ENCODE data around the gene TNK1. TPM values are rescaled to one million over a fixed set of nuclear protein-coding genes. Genes with fewer than 3 reads are reported as not detected.

Gene TNK1
- total and polyA plus RNA-seq, 2 experiments from 2014 or later, result 6.1 to 8.9 TPM

GRCh38 chr17:7355053-7355452, 25.8 kb upstream of the TNK1 start, which contains the start of gene TMEM95:
Gene TMEM95, plus strand, starts transcription at chr17:7355156. Its CDS starts 49 bp downstream, at chr17:7355205.
- no peaks in the 10 kb centered on the region for H3K36me3 ChIP-seq (ENCODE audit: insufficient read depth)
- ATAC-seq (no peak), DNase-seq (ENCODE audit: low spot score) (no peak)
- H3K4me1 Mint-ChIP-seq, result peaks cover 21% of the 10 kb centered on the region
- peaks cover 36% of the 10 kb centered on the region for H3K27me3 Mint-ChIP-seq (ENCODE audit: insufficient read depth, low read depth, poor library complexity)
- no peak within 1 kb of the TSS for H3K27ac ChIP-seq (ENCODE audit: low read depth)
- H3K79me2 ChIP-seq (replicated peaks; ENCODE audit: insufficient read depth), result no peaks in the 10 kb centered on the region
- H3K4me3 ChIP-seq, result no peak within 1 kb of the TSS
- H3K27me3 ChIP-seq (ENCODE audit: insufficient read depth), result no peaks in the 10 kb centered on the region
- H3K36me3 Mint-ChIP-seq (ENCODE audit: low read depth), result peaks cover 4% of the 10 kb centered on the region; the same call in 1 of the 3 replicates
- no peak within 1 kb of the TSS for H2AFZ ChIP-seq
- no peak within 1 kb of the TSS for H3K27ac Mint-ChIP-seq
- H3K4me1 ChIP-seq (ENCODE audit: insufficient read depth), result peaks cover 18% of the 10 kb centered on the region
- H3K9me3 Mint-ChIP-seq, result no peaks in the 10 kb centered on the region
- no peaks in the 10 kb centered on the region for H3K9me2 ChIP-seq (ENCODE audit: insufficient read depth)
- H3K4me3 Mint-ChIP-seq, result no peak within 1 kb of the TSS; the same call in 2 of the 3 replicates
- no peak within 1 kb of the TSS for H3K4me2 ChIP-seq
- no peaks in the 10 kb centered on the region; the same call in 1 of the 2 replicates for H4K20me1 ChIP-seq (replicated peaks; ENCODE audit: insufficient read depth)
- TF ChIP-seq STAT1 (IDR thresholded peaks at IDR 0.05; ENCODE audit: unreplicated experiment) (no peak), POLR2AphosphoS5 (IDR thresholded peaks at IDR 0.05; ENCODE audit: low read depth) (no peak), CREB1 (CRISPR knock-in tag; IDR thresholded peaks at IDR 0.05; ENCODE audit: low read depth) (no peak), JUNB (IDR thresholded peaks at IDR 0.05; ENCODE audit: unreplicated experiment) (no peak)
- TF ChIP-seq, protein P1, sequence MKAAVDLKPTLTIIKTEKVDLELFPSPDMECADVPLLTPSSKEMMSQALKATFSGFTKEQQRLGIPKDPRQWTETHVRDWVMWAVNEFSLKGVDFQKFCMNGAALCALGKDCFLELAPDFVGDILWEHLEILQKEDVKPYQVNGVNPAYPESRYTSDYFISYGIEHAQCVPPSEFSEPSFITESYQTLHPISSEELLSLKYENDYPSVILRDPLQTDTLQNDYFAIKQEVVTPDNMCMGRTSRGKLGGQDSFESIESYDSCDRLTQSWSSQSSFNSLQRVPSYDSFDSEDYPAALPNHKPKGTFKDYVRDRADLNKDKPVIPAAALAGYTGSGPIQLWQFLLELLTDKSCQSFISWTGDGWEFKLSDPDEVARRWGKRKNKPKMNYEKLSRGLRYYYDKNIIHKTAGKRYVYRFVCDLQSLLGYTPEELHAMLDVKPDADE (IDR thresholded peaks at IDR 0.05), result no peak
- peaks cover 9% of the 10 kb centered on the region for H3F3A ChIP-seq (replicated peaks; ENCODE audit: low read depth)

DNA sequence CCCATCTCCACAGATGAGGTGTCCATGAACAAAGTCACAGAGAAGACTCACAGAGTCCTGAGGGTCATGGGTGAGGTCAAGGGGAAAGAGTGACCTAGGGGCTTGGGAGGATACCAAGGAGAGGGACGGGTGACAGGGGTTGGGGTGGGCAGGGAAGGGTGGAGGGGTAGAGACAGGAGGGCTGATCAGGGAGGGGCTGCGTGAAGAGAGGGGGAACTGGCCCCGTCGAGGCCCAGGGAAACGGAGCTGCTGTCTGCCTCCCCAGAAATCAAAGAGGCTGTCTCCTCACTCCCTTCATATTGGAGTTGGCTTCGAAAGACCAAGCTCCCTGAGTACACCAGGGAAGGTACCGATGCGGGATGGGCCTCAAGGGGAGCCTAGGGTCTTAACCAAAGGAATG, 25.3 kb upstream of the TNK1 start:
- Histone ChIP-seq H3F3A (replicated peaks; ENCODE audit: low read depth) (peaks cover 9% of the 10 kb centered on the region), H3K36me3 (ENCODE audit: insufficient read depth) (no peaks in the 10 kb centered on the region), H3K4me3 (no peak overlapping the region), H3K27ac (ENCODE audit: low read depth) (no peak overlapping the region), H4K20me1 (replicated peaks; ENCODE audit: insufficient read depth) (no peaks in the 10 kb centered on the region; the same call in 1 of the 2 replicates), H3K4me1 (ENCODE audit: insufficient read depth) (peaks cover 18% of the 10 kb centered on the region), H3K79me2 (replicated peaks; ENCODE audit: insufficient read depth) (no peaks in the 10 kb centered on the region), H3K9me2 (ENCODE audit: insufficient read depth) (no peaks in the 10 kb centered on the region), H2AFZ (no peak overlapping the region), H3K4me2 (no peak overlapping the region), H3K27me3 (ENCODE audit: insufficient read depth) (no peaks in the 10 kb centered on the region)
- ATAC-seq, result no peak
- H3K4me3 Mint-ChIP-seq, result no peak overlapping the region
- peaks cover 18% of the 10 kb centered on the region for H3K4me1 Mint-ChIP-seq
- H3K27me3 Mint-ChIP-seq (ENCODE audit: insufficient read depth, low read depth, poor library complexity), result peaks cover 32% of the 10 kb centered on the region
- H3K36me3 Mint-ChIP-seq (ENCODE audit: low read depth), result peaks cover 4% of the 10 kb centered on the region; the same call in 1 of the 3 replicates
- DNase-seq (ENCODE audit: low spot score), result no peak
- H3K9me3 Mint-ChIP-seq, result no peaks in the 10 kb centered on the region
- no peak overlapping the region for H3K27ac Mint-ChIP-seq
- TF ChIP-seq ZNF331 (CRISPR knock-in tag; IDR thresholded peaks at IDR 0.05; ENCODE audit: low read depth), result no peak
- TF ChIP-seq CREB1 (CRISPR knock-in tag; IDR thresholded peaks at IDR 0.05; ENCODE audit: low read depth), result no peak
- TF ChIP-seq, protein P1 (IDR thresholded peaks at IDR 0.05), result no peak
- no peak for TF ChIP-seq STAT1 (IDR thresholded peaks at IDR 0.05; ENCODE audit: unreplicated experiment)
- TF ChIP-seq EZH2 (IDR thresholded peaks at IDR 0.05; ENCODE audit: low read depth, unreplicated experiment), result no peak
- TF ChIP-seq JUNB (IDR thresholded peaks at IDR 0.05; ENCODE audit: unreplicated experiment), result no peak
- no peak for TF ChIP-seq CTCF (conservative IDR thresholded peaks at IDR 0.05; ENCODE audit: low read depth in 2 of 2)
- TF ChIP-seq, protein P2, sequence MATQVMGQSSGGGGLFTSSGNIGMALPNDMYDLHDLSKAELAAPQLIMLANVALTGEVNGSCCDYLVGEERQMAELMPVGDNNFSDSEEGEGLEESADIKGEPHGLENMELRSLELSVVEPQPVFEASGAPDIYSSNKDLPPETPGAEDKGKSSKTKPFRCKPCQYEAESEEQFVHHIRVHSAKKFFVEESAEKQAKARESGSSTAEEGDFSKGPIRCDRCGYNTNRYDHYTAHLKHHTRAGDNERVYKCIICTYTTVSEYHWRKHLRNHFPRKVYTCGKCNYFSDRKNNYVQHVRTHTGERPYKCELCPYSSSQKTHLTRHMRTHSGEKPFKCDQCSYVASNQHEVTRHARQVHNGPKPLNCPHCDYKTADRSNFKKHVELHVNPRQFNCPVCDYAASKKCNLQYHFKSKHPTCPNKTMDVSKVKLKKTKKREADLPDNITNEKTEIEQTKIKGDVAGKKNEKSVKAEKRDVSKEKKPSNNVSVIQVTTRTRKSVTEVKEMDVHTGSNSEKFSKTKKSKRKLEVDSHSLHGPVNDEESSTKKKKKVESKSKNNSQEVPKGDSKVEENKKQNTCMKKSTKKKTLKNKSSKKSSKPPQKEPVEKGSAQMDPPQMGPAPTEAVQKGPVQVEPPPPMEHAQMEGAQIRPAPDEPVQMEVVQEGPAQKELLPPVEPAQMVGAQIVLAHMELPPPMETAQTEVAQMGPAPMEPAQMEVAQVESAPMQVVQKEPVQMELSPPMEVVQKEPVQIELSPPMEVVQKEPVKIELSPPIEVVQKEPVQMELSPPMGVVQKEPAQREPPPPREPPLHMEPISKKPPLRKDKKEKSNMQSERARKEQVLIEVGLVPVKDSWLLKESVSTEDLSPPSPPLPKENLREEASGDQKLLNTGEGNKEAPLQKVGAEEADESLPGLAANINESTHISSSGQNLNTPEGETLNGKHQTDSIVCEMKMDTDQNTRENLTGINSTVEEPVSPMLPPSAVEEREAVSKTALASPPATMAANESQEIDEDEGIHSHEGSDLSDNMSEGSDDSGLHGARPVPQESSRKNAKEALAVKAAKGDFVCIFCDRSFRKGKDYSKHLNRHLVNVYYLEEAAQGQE (IDR thresholded peaks at IDR 0.05; ENCODE audit: unreplicated experiment), result no peak
- no peak for TF ChIP-seq NANOG (IDR thresholded peaks at IDR 0.05; ENCODE audit: borderline replicate concordance)
- no peak for TF ChIP-seq POLR2AphosphoS5 (IDR thresholded peaks at IDR 0.05; ENCODE audit: low read depth)
